Measurements from ENCODE around the gene C17orf107.
"Not testable (repeated sequence)": the region's sequence is repeated elsewhere in the genome, so short reads cannot be mapped to it uniquely, and the experiment has no call there.

Gene C17orf107

GRCh38 chr17:4854111-4854681 is 45.1 kb upstream of the C17orf107 start:
- H3K36me3 Mint-ChIP-seq (ENCODE audit: low read depth) = peaks cover 5% of the 10 kb centered on the region
- peaks cover 44% of the 10 kb centered on the region for H3K4me1 Mint-ChIP-seq
- no peak for TF ChIP-seq CTCF (IDR thresholded peaks at IDR 0.05; ENCODE audit: unreplicated experiment in 3 of 3)
- no peaks in the 10 kb centered on the region for H3K9me3 Mint-ChIP-seq
- peak overlapping the region; percentile 81 to 90 (median 88) for H3K27ac Mint-ChIP-seq
- H3K4me3 Mint-ChIP-seq = no peak overlapping the region
- H3K27me3 Mint-ChIP-seq (ENCODE audit: low read depth) = no peaks in the 10 kb centered on the region

DNA sequence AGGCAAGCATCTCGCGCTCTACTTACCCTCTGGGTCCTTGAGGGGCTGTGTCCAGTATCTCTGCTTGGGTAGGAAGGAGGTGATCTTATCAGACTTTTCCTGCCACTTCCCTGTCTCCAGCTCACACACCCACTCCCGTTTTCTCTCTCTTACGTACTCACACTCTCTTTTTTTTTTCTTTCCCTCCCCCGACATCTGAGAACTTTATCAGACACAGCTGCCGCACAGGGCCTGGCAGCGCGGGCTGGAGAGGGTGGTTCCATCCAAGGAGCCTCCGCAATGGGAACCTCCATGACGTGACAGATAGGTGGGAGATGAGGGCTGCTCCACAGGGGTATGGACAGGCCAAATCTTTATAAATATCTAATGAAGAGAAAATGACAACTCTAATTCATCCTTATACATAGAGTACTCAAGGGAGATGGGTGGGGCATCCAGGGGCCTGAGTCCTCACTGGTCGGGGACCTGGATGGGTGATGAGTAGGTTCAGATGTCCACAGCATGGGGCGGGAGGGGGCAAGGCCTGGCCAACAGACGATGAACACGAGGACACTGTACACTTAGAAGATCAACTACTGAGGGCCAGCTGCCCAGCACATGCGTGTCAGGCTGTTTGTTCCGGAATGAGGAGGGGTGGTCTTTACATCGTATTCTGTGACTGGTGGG is 42.9 kb upstream of the C17orf107 start:
- Mint-ChIP-seq H3K4me3 (no peak overlapping the region), H3K36me3 (ENCODE audit: low read depth) (peaks cover 8% of the 10 kb centered on the region), H3K9me3 (no peaks in the 10 kb centered on the region), H3K27ac (peak overlapping the region in 2 of 3 experiments; percentile 23 to 47), H3K27me3 (ENCODE audit: low read depth) (no peaks in the 10 kb centered on the region), H3K4me1 (peaks cover 53% of the 10 kb centered on the region)
- TF ChIP-seq CTCF (IDR thresholded peaks at IDR 0.05; ENCODE audit: unreplicated experiment in 3 of 3) = no peak

DNA sequence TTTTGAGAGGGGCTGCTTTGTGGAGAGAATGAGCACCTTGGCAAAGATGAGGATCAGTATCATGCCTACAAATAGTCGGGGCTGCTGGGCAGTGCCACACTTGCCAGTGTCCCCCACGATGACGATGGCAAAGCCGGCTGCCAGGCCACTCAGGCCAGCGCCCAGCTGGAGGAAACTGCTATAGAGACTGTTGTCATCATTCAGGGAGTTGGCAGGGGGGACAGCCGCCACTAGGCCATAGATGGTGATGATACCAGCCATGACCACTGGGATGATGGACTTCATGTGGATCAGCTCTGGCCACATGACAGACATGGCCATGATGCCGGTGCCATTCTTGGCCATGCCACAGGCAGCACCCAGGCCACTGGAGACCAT is 42.4 kb upstream of the C17orf107 start:
- no peaks in the 10 kb centered on the region for H3K27me3 Mint-ChIP-seq (ENCODE audit: low read depth)
- no peak overlapping the region for H3K4me3 Mint-ChIP-seq
- H3K27ac Mint-ChIP-seq = peak overlapping the region in 1 of 3 experiments; percentile 23
- H3K4me1 Mint-ChIP-seq = peaks cover 51% of the 10 kb centered on the region
- no peak for TF ChIP-seq CTCF (IDR thresholded peaks at IDR 0.05; ENCODE audit: unreplicated experiment in 3 of 3)
- no peaks in the 10 kb centered on the region for H3K9me3 Mint-ChIP-seq
- H3K36me3 Mint-ChIP-seq (ENCODE audit: low read depth) = peaks cover 10% of the 10 kb centered on the region

- Mint-ChIP-seq H3K36me3 (ENCODE audit: low read depth) (peaks cover 12% of the 10 kb centered on the region), H3K27ac (peak overlapping the region in 2 of 3 experiments; percentile 20 to 21), H3K4me1 (peaks cover 46% of the 10 kb centered on the region)
- H3K9me3 Mint-ChIP-seq; H3K27me3 Mint-ChIP-seq (ENCODE audit: low read depth); H3K4me3 Mint-ChIP-seq: not testable (repeated sequence)
Observed at GRCh38 chr17:4857347-4857746, 42.0 kb upstream of the C17orf107 start.

- H3K27me3 Mint-ChIP-seq (ENCODE audit: low read depth) = no peaks in the 10 kb centered on the region
- H3K4me1 Mint-ChIP-seq = peaks cover 45% of the 10 kb centered on the region
- no peak overlapping the region for H3K4me3 Mint-ChIP-seq
- H3K27ac Mint-ChIP-seq = peak overlapping the region; percentile 21 to 77 (median 71)
- no peak for TF ChIP-seq CTCF (IDR thresholded peaks at IDR 0.05; ENCODE audit: unreplicated experiment in 3 of 3)
- H3K9me3 Mint-ChIP-seq = no peaks in the 10 kb centered on the region
- peaks cover 14% of the 10 kb centered on the region for H3K36me3 Mint-ChIP-seq (ENCODE audit: low read depth)
Observed at GRCh38 chr17:4858068-4858881, 41.1 kb upstream of the C17orf107 start.

- peak overlapping the region; percentile 21 to 77 (median 71) for H3K27ac Mint-ChIP-seq
- H3K27me3 Mint-ChIP-seq (ENCODE audit: low read depth) = no peaks in the 10 kb centered on the region
- no peaks in the 10 kb centered on the region for H3K9me3 Mint-ChIP-seq
- H3K4me3 Mint-ChIP-seq = no peak overlapping the region
- TF ChIP-seq CTCF (IDR thresholded peaks at IDR 0.05; ENCODE audit: unreplicated experiment in 3 of 3) = no peak
- H3K4me1 Mint-ChIP-seq = peaks cover 44% of the 10 kb centered on the region
- peaks cover 15% of the 10 kb centered on the region for H3K36me3 Mint-ChIP-seq (ENCODE audit: low read depth)
Observed at GRCh38 chr17:4858882-4859260, 40.5 kb upstream of the C17orf107 start.

All from nephron (organoid).